GM23338 (cell line): ENCODE results near the gene RO60. TPM values are rescaled to one million over a fixed set of nuclear protein-coding genes. Genes with fewer than 3 reads are reported as not detected.

Experiments used
- EZH2 ChIP-seq: fragments of 200-600 bp; sonication (generic); IDR thresholded peaks from one replicate; pipeline ENCODE4 v1.8.0; 2017; ENCODE audit warnings: antibody characterized with exemption, mild to moderate bottlenecking, low read depth; ENCODE audit not compliant: unreplicated experiment
- EZH2phosphoT487 ChIP-seq: fragments of 200-600 bp; sonication (generic); IDR thresholded peaks from one replicate; pipeline ENCODE4 v1.8.1; 2018; ENCODE audit warnings: antibody characterized with exemption; ENCODE audit not compliant: unreplicated experiment
- JUNB ChIP-seq: IDR thresholded peaks from one replicate; pipeline ENCODE4 v1.6.1; 2016; ENCODE audit warnings: antibody characterized with exemption; ENCODE audit not compliant: unreplicated experiment
- POLR2AphosphoS5 ChIP-seq: IDR thresholded peaks from 2 replicates; pipeline ENCODE4 v1.6.1; 2016; ENCODE audit warnings: antibody characterized with exemption, low read depth
- STAT1 ChIP-seq: IDR thresholded peaks from one replicate; pipeline ENCODE4 v1.6.1; 2016; ENCODE audit warnings: antibody characterized with exemption; ENCODE audit not compliant: unreplicated experiment
- ZNF114 ChIP-seq: fragments of 250-450 bp; sonication (Bioruptor Pico); IDR thresholded peaks from 2 replicates; pipeline ENCODE4 v1.5.0; 2020; ENCODE audit warnings: mild to moderate bottlenecking, moderate library complexity
- ZNF331 ChIP-seq: fragments of 250-450 bp; sonication (Bioruptor Pico); IDR thresholded peaks from 2 replicates; pipeline ENCODE4 v1.5.0; 2020; ENCODE audit warnings: low read depth, mild to moderate bottlenecking, moderate library complexity
- polyA plus RNA-seq: library from polyadenylated mRNA; unstranded; fragments of >200 nt; fragmentation: Nextera tagmentation; extraction: Ambion mirVana; gene quantifications from 2 replicates; pipeline ENCODE4 v1.2.1, GENCODE V29; 2016
- total RNA-seq: library from RNA; depleted of rRNA; stranded (reverse); fragments of >200 nt; shearing (Covaris generic); gene quantifications from 2 replicates; pipeline ENCODE4 v1.2.3, GENCODE V29; 2014
- TF ChIP-seq, protein P1 (sequence below): fragments of 250-450 bp; sonication (Bioruptor Pico); IDR thresholded peaks from 2 replicates; pipeline ENCODE4 v1.5.0; 2020; ENCODE audit warnings: mild to moderate bottlenecking, moderate library complexity
- TF ChIP-seq, protein P2 (sequence below): IDR thresholded peaks from 2 replicates; pipeline ENCODE4 v1.6.1; 2016; ENCODE audit warnings: antibody characterized with exemption

Gene RO60
- total and polyA plus RNA-seq, 2 experiments from 2014 or later = 103 to 130 TPM

DNA sequence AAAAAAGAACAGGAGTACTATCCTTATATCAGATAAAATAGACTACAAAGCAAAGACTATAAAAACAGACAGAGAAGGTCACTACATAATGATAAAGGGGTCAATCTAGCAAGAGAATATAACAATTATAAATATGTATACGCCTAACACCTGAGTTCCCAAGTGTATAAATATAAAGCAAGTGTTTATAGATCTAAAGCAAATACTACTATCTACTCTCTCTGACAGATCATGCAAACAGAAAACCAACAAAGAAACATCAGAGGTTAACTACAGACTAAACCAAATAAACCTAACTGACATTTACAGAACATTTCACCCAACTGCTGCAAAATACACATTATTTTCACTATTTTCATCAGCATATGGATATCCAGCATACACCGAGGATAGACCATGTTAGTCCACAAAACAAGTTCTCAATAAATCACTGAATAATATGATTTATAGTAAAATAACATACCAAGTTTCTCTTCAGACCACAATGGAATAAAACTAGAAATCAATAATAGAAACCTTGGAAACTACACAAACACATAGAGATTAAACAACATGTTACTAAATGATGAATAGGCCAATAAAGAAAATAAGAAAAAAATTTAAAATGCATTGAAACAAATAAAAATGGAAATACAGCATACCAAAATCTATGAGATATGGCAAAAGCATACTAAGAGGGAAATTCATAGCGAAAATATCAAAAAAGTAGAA lies 22.9 kb upstream of the RO60 start (continued):
- TF ChIP-seq, protein P1, sequence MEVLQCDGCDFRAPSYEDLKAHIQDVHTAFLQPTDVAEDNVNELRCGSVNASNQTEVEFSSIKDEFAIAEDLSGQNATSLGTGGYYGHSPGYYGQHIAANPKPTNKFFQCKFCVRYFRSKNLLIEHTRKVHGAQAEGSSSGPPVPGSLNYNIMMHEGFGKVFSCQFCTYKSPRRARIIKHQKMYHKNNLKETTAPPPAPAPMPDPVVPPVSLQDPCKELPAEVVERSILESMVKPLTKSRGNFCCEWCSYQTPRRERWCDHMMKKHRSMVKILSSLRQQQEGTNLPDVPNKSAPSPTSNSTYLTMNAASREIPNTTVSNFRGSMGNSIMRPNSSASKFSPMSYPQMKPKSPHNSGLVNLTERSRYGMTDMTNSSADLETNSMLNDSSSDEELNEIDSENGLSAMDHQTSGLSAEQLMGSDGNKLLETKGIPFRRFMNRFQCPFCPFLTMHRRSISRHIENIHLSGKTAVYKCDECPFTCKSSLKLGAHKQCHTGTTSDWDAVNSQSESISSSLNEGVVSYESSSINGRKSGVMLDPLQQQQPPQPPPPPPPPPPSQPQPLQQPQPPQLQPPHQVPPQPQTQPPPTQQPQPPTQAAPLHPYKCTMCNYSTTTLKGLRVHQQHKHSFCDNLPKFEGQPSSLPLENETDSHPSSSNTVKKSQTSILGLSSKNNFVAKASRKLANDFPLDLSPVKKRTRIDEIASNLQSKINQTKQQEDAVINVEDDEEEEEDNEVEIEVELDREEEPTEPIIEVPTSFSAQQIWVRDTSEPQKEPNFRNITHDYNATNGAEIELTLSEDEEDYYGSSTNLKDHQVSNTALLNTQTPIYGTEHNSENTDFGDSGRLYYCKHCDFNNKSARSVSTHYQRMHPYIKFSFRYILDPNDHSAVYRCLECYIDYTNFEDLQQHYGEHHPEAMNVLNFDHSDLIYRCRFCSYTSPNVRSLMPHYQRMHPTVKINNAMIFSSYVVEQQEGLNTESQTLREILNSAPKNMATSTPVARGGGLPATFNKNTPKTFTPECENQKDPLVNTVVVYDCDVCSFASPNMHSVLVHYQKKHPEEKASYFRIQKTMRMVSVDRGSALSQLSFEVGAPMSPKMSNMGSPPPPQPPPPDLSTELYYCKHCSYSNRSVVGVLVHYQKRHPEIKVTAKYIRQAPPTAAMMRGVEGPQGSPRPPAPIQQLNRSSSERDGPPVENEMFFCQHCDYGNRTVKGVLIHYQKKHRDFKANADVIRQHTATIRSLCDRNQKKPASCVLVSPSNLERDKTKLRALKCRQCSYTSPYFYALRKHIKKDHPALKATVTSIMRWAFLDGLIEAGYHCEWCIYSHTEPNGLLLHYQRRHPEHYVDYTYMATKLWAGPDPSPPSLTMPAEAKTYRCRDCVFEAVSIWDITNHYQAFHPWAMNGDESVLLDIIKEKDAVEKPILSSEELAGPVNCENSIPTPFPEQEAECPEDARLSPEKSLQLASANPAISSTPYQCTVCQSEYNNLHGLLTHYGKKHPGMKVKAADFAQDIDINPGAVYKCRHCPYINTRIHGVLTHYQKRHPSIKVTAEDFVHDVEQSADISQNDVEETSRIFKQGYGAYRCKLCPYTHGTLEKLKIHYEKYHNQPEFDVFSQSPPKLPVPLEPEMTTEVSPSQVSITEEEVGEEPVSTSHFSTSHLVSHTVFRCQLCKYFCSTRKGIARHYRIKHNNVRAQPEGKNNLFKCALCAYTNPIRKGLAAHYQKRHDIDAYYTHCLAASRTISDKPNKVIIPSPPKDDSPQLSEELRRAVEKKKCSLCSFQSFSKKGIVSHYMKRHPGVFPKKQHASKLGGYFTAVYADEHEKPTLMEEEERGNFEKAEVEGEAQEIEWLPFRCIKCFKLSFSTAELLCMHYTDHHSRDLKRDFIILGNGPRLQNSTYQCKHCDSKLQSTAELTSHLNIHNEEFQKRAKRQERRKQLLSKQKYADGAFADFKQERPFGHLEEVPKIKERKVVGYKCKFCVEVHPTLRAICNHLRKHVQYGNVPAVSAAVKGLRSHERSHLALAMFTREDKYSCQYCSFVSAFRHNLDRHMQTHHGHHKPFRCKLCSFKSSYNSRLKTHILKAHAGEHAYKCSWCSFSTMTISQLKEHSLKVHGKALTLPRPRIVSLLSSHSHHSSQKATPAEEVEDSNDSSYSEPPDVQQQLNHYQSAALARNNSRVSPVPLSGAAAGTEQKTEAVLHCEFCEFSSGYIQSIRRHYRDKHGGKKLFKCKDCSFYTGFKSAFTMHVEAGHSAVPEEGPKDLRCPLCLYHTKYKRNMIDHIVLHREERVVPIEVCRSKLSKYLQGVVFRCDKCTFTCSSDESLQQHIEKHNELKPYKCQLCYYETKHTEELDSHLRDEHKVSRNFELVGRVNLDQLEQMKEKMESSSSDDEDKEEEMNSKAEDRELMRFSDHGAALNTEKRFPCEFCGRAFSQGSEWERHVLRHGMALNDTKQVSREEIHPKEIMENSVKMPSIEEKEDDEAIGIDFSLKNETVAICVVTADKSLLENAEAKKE (CRISPR knock-in tag) = no peak
- TF ChIP-seq, protein P2, sequence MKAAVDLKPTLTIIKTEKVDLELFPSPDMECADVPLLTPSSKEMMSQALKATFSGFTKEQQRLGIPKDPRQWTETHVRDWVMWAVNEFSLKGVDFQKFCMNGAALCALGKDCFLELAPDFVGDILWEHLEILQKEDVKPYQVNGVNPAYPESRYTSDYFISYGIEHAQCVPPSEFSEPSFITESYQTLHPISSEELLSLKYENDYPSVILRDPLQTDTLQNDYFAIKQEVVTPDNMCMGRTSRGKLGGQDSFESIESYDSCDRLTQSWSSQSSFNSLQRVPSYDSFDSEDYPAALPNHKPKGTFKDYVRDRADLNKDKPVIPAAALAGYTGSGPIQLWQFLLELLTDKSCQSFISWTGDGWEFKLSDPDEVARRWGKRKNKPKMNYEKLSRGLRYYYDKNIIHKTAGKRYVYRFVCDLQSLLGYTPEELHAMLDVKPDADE = no peak
- TF ChIP-seq ZNF331 (no peak), EZH2phosphoT487 (no peak), ZNF114 (CRISPR knock-in tag) (no peak), EZH2 (no peak), STAT1 (no peak), POLR2AphosphoS5 (no peak), JUNB (no peak)
